ENCODE measurements around the gene METAP2.
"Not testable (repeated sequence)": the region's sequence is repeated elsewhere in the genome, so short reads cannot be mapped to it uniquely, and the experiment has no call there.

Gene METAP2

GRCh38 chr12:95445884-95446505 is 28.0 kb upstream of the METAP2 start:
- no peak for DNase-seq (ENCODE audit: insufficient read length, low spot score)

DNA sequence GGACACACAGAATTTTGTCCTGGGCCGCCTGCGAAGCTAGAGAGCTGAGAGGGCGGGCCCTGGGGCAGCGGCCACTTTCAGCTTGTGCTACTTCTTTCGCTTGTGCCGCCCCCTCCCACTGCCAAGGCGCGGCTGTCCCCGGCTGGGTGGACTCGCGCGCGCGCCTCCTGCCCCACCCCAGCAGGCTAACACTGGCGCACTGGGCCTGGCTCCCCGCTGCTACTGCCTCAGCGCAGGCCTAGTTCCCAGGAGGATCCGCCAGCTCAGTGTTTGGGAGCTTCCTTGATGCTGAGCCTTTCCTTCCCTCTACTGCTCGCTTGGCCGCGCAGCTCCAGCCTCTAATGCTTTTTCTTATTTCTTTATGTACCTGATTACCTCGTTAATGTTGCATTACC is 27.4 kb upstream of the METAP2 start:
- no peak for TF ChIP-seq POU2F2 (IDR thresholded peaks at IDR 0.05; ENCODE audit: low read depth, low read length)
- TF ChIP-seq PAX5 (IDR thresholded peaks at IDR 0.05; ENCODE audit: insufficient read depth, low read length, severe bottlenecking) = no peak
- TF ChIP-seq SPI1 (IDR thresholded peaks at IDR 0.05; ENCODE audit: low read depth, low read length) = no peak
- no peak for TF ChIP-seq POLR2AphosphoS5 (IDR thresholded peaks at IDR 0.05; ENCODE audit: low read depth, low read length)
- no peak for TF ChIP-seq POLR2A (IDR thresholded peaks at IDR 0.05; ENCODE audit: low read depth, low read length)
- TF ChIP-seq TAF1 (IDR thresholded peaks at IDR 0.05; ENCODE audit: low read depth, low read length) = no peak
- DNase-seq (ENCODE audit: insufficient read length, low spot score) = no peak
- FAIRE-seq = no peak

More at GRCh38 chr12:95445884-95446505, 28.0 kb upstream of the METAP2 start:
- no peak for FAIRE-seq
- TF ChIP-seq TAF1 (IDR thresholded peaks at IDR 0.05; ENCODE audit: low read depth, low read length) (no peak), SPI1 (IDR thresholded peaks at IDR 0.05; ENCODE audit: low read depth, low read length) (no peak), POU2F2 (IDR thresholded peaks at IDR 0.05; ENCODE audit: low read depth, low read length) (no peak)

DNA sequence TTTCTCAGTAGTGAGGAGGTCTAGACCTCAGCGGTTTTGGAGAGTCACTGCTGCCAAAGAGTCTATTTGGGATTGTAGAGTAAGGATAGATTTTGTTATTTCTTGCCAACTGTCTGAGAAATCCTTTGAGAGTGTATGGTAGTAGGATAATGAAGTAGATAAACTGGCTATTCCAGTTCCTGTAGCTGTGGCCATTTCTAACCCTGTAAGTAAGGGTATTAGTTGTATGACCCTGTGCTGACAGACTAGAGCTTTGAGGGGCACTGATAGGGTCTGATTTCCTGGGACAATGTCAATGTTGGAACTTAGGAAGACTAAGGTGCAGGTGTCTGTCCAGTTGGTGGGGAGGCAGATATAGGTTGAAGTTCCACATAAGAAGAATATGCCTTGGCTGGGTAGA is 24.3 kb upstream of the METAP2 start:
- not testable (repeated sequence) for DNase-seq (ENCODE audit: insufficient read length, low spot score); FAIRE-seq

GRCh38 chr12:95452501-95452900 is 21.5 kb upstream of the METAP2 start:
- FAIRE-seq = not testable (repeated sequence)

DNA sequence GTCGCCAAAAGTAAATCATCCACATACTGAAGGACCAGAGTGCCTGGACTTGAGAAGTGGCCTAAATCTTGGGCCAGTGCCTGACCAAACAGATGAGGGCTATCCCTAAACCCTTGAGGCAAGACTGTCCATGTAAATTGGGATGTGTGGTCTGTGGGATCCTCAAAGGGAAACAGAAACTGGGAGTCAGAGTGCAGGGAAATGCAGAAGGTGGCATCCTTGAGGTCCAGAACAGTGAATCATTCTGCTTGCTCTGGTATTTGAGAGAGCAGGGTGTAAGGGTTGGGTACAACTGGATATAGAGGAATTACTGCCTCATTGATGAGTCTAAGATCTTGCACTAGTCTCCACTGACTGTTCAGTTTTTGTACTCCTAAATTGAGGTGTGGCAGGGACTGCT is 20.1 kb upstream of the METAP2 start:
- FAIRE-seq; DNase-seq (ENCODE audit: insufficient read length, low spot score): not testable (repeated sequence)

More at GRCh38 chr12:95452501-95452900, 21.5 kb upstream of the METAP2 start:
- not testable (repeated sequence) for DNase-seq (ENCODE audit: insufficient read length, low spot score)

DNA sequence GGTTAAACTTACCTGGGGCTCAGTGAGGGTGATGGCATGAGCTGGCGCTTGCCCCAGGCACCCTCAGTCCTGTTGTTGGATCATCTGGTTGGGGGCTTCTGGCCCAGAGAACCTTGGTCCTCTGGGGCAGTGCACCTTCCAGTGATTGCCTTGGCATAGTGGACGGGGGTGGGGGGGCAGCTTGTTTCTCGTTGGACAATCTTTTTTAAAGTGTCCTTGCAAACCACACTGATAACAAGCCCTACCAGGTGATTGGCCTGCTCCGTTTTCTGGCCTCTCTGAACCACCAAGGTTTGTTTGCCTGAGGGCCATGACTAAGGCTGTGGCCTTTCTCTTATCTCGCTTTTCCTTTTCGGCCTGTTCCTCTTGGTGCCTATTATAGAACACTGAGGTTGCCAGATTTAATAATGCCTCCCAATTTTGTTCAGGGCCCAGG is 19.2 kb upstream of the METAP2 start:
- not testable (repeated sequence) for FAIRE-seq; DNase-seq (ENCODE audit: insufficient read length, low spot score)

- not testable (repeated sequence) for DNase-seq (ENCODE audit: insufficient read length, low spot score); FAIRE-seq
These were observed 16.3 kb upstream of the METAP2 start for GRCh38 chr12:95457605-95458004.

- FAIRE-seq (no peak), DNase-seq (ENCODE audit: insufficient read length, low spot score) (no peak)
- TF ChIP-seq POLR2AphosphoS5 (IDR thresholded peaks at IDR 0.05; ENCODE audit: low read depth, low read length) = no peak
- no peak for TF ChIP-seq SPI1 (IDR thresholded peaks at IDR 0.05; ENCODE audit: low read depth, low read length)
- no peak for TF ChIP-seq PAX5 (IDR thresholded peaks at IDR 0.05; ENCODE audit: insufficient read depth, low read length, severe bottlenecking)
- no peak for TF ChIP-seq POLR2A (IDR thresholded peaks at IDR 0.05; ENCODE audit: low read depth, low read length)
- no peak for TF ChIP-seq POU2F2 (IDR thresholded peaks at IDR 0.05; ENCODE audit: low read depth, low read length)
- TF ChIP-seq TAF1 (IDR thresholded peaks at IDR 0.05; ENCODE audit: low read depth, low read length) = no peak
These were observed 15.2 kb upstream of the METAP2 start for GRCh38 chr12:95458761-95459160.

DNA sequence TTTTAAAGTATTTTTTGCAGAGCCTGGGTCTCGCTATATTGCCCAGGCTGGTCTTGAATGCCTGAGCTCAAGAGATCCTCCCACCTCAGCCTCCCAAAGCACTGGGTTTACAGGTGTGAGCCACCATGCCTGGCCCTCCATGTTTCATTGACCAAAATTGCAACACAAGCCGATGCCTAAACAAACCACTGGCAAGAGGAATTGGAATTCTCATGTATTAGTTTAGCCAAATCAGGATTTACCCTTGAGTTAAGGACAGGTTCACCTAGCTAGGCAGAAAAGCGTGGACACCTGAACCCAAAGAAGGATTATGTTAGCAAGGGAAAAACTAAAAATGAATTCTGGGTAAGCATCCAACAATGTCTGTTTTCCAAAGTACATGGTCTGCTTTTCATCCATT is 14.6 kb upstream of the METAP2 start:
- FAIRE-seq (no peak), DNase-seq (ENCODE audit: insufficient read length, low spot score) (no peak)
- no peak for TF ChIP-seq POLR2A (IDR thresholded peaks at IDR 0.05; ENCODE audit: low read depth, low read length)

GRCh38 chr12:95460105-95460504 is 13.8 kb upstream of the METAP2 start:
- TF ChIP-seq POLR2A (IDR thresholded peaks at IDR 0.05; ENCODE audit: low read depth, low read length) (no peak), SPI1 (IDR thresholded peaks at IDR 0.05; ENCODE audit: low read depth, low read length) (no peak), POU2F2 (IDR thresholded peaks at IDR 0.05; ENCODE audit: low read depth, low read length) (no peak), PAX5 (IDR thresholded peaks at IDR 0.05; ENCODE audit: insufficient read depth, low read length, severe bottlenecking) (no peak), POLR2AphosphoS5 (IDR thresholded peaks at IDR 0.05; ENCODE audit: low read depth, low read length) (no peak)
- no peak for FAIRE-seq

GRCh38 chr12:95460896-95461295 is 13.1 kb upstream of the METAP2 start:
- TF ChIP-seq POLR2A (IDR thresholded peaks at IDR 0.05; ENCODE audit: low read depth, low read length) (no peak), POU2F2 (IDR thresholded peaks at IDR 0.05; ENCODE audit: low read depth, low read length) (no peak), PAX5 (IDR thresholded peaks at IDR 0.05; ENCODE audit: insufficient read depth, low read length, severe bottlenecking) (no peak), POLR2AphosphoS5 (IDR thresholded peaks at IDR 0.05; ENCODE audit: low read depth, low read length) (no peak)
- DNase-seq (ENCODE audit: insufficient read length, low spot score) (no peak), FAIRE-seq (no peak)

More at GRCh38 chr12:95460105-95460504, 13.8 kb upstream of the METAP2 start:
- DNase-seq (ENCODE audit: insufficient read length, low spot score) = no peak

DNA sequence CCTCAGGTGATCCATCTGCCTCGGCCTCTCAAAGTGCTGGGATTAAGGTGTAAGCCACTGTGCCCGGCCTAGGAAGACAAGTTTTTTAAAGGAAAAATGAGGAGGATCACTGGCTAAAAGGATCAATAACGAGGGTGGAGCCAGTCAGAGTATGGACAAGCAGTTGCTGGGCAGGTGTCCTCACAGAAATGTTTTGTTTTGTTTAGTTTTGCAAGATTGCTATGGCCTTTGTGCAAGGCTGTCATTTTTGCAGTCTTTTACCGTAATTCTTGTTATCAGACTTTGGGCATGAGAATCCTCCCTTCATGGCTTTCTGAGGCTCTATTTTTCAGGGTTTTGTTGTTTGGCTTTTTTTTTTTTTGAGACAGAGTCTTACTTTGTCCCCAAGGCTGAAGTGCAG is 11.9 kb upstream of the METAP2 start:
- DNase-seq (ENCODE audit: insufficient read length, low spot score) (no peak), FAIRE-seq (no peak)
- TF ChIP-seq POU2F2 (IDR thresholded peaks at IDR 0.05; ENCODE audit: low read depth, low read length) (no peak), POLR2AphosphoS5 (IDR thresholded peaks at IDR 0.05; ENCODE audit: low read depth, low read length) (no peak), PAX5 (IDR thresholded peaks at IDR 0.05; ENCODE audit: insufficient read depth, low read length, severe bottlenecking) (no peak)

Data from GM12891 (cell line).